ENCODE measurements around the gene CARD19. TPM values are rescaled to one million over a fixed set of nuclear protein-coding genes. Genes with fewer than 3 reads are reported as not detected.

Gene CARD19
- total and polyA plus RNA-seq, 2 experiments from 2014 or later, result 36.8 to 48.3 TPM

- Mint-ChIP-seq H3K27ac (no peak overlapping the region), H3K36me3 (ENCODE audit: low read depth) (no peaks in the 10 kb centered on the region), H3K9me3 (no peaks in the 10 kb centered on the region), H3K27me3 (ENCODE audit: insufficient read depth, low read depth, poor library complexity) (peaks cover 6% of the 10 kb centered on the region), H3K4me3 (no peak overlapping the region), H3K4me1 (peaks cover 13% of the 10 kb centered on the region)
- Histone ChIP-seq H3K36me3 (ENCODE audit: insufficient read depth) (no peaks in the 10 kb centered on the region), H3K27ac (ENCODE audit: low read depth) (no peak overlapping the region), H3K4me3 (no peak overlapping the region), H3K4me2 (no peak overlapping the region), H3K4me1 (ENCODE audit: insufficient read depth) (peaks cover 10% of the 10 kb centered on the region), H3K79me2 (replicated peaks; ENCODE audit: insufficient read depth) (no peaks in the 10 kb centered on the region), H4K20me1 (replicated peaks; ENCODE audit: insufficient read depth) (no peaks in the 10 kb centered on the region), H3K9me2 (ENCODE audit: insufficient read depth) (no peaks in the 10 kb centered on the region), H2AFZ (no peak overlapping the region), H3K27me3 (ENCODE audit: insufficient read depth) (no peaks in the 10 kb centered on the region), H3F3A (replicated peaks; ENCODE audit: low read depth) (no peaks in the 10 kb centered on the region)
- DNase-seq (ENCODE audit: low spot score) (no peak), ATAC-seq (no peak)
- TF ChIP-seq ETS1 (IDR thresholded peaks at IDR 0.05), result no peak
- TF ChIP-seq ZNF331 (CRISPR knock-in tag; IDR thresholded peaks at IDR 0.05; ENCODE audit: low read depth), result no peak
- TF ChIP-seq REST (IDR thresholded peaks at IDR 0.05; ENCODE audit: unreplicated experiment), result no peak
- no peak for TF ChIP-seq ZNF114 (CRISPR knock-in tag; IDR thresholded peaks at IDR 0.05)
- no peak for TF ChIP-seq JUNB (IDR thresholded peaks at IDR 0.05; ENCODE audit: unreplicated experiment)
- TF ChIP-seq EZH2phosphoT487 (IDR thresholded peaks at IDR 0.05; ENCODE audit: unreplicated experiment), result no peak
- no peak for TF ChIP-seq STAT1 (IDR thresholded peaks at IDR 0.05; ENCODE audit: unreplicated experiment)
- no peak for TF ChIP-seq CREB1 (CRISPR knock-in tag; IDR thresholded peaks at IDR 0.05; ENCODE audit: low read depth)
Measured at GRCh38 chr9:93118863-93119702, 23.1 kb downstream of the CARD19 start.

DNA sequence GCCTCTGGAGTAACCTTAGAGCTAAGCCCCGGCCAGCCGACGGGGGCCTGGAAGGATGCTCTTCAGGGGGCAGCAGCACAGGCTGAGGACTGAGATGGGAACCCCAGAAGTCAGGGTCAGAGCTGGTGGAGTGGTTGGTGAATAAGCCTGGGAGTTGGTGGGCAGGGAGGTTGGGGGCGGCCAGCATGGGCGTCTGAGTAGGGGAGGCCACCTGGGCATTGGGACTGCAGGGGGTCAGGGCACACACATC, 23.6 kb downstream of the CARD19 start:
- Mint-ChIP-seq H3K4me3 (no peak overlapping the region), H3K9me3 (no peaks in the 10 kb centered on the region), H3K27me3 (ENCODE audit: insufficient read depth, low read depth, poor library complexity) (peaks cover 5% of the 10 kb centered on the region), H3K27ac (no peak overlapping the region), H3K4me1 (peaks cover 12% of the 10 kb centered on the region), H3K36me3 (ENCODE audit: low read depth) (peaks cover 2% of the 10 kb centered on the region; the same call in 2 of the 3 replicates)
- DNase-seq (ENCODE audit: low spot score), result no peak
- ATAC-seq, result no peak
- no peak overlapping the region for H3K4me3 ChIP-seq
- no peaks in the 10 kb centered on the region for H4K20me1 ChIP-seq (replicated peaks; ENCODE audit: insufficient read depth)
- no peaks in the 10 kb centered on the region for H3K79me2 ChIP-seq (replicated peaks; ENCODE audit: insufficient read depth)
- H3K4me1 ChIP-seq (ENCODE audit: insufficient read depth), result peaks cover 10% of the 10 kb centered on the region
- H3F3A ChIP-seq (replicated peaks; ENCODE audit: low read depth), result no peaks in the 10 kb centered on the region
- no peaks in the 10 kb centered on the region for H3K27me3 ChIP-seq (ENCODE audit: insufficient read depth)
- H3K4me2 ChIP-seq, result no peak overlapping the region
- no peak overlapping the region for H2AFZ ChIP-seq
- no peaks in the 10 kb centered on the region for H3K9me2 ChIP-seq (ENCODE audit: insufficient read depth)
- H3K27ac ChIP-seq (ENCODE audit: low read depth), result no peak overlapping the region
- H3K36me3 ChIP-seq (ENCODE audit: insufficient read depth), result no peaks in the 10 kb centered on the region
- no peak for TF ChIP-seq CTCF (conservative IDR thresholded peaks at IDR 0.05; ENCODE audit: low read depth in 2 of 2)
- no peak for TF ChIP-seq ZNF331 (CRISPR knock-in tag; IDR thresholded peaks at IDR 0.05; ENCODE audit: low read depth)
- no peak for TF ChIP-seq POLR2AphosphoS5 (IDR thresholded peaks at IDR 0.05; ENCODE audit: low read depth)
- TF ChIP-seq STAT1 (IDR thresholded peaks at IDR 0.05; ENCODE audit: unreplicated experiment), result no peak
- TF ChIP-seq ETS1 (IDR thresholded peaks at IDR 0.05), result no peak
